GM21528 (cell line): ENCODE data around the gene ATP13A2.

Experiments
- ATAC-seq: cut with Tn5 transposase; IDR thresholded peaks from one replicate; pipeline ENCODE4 v1.9.1; 2021; ENCODE audit warnings: mild to moderate bottlenecking, moderate library complexity; ENCODE audit not compliant: unreplicated experiment, low FRiP score

ATP13A2 gene

DNA sequence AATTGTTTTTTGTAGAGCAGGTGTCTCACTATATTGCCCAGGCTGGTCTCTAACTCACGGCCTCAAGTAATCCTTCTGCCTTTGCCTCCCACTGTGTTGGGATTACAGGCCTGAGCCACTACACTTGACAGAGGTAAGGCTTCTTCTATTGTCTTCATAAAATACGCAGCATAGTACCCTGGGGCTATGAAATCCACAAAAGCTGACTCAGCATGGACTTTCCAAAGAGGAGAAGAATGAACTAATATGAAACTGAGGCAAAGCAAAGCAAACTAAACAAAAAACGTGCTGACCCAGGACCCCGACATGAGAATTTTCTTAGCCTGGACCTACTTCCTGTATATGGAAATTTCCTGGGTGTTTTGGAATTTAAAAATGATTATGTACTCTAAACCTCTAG, 18.5 kb upstream of the ATP13A2 start:
- ATAC-seq: no peak

DNA sequence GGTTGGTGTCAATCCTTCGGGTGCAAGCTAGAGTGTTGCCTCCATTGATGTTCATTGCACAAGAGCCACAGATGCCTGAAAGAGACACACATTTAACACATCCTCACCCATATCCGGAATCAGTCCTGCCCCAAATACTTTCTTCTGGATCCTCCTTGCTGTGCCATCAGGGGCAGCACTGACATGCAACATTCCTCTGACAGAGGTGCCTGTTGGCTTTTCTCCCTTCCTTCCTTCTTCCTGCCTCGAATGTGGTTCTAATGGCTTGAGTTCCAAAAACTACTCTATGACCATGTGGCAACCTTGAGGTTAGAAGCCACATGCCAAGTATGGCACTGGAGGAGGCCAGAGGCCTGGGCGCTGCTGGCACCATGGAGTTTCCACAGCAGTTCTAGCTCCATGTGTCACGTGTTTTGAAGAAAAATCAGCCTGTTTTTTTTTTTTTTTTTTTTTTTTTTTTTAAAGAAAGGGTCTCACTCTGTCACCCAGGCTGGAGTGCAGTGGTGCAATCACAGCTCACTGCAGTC, 17.0 kb upstream of the ATP13A2 start:
- no peak for ATAC-seq

DNA sequence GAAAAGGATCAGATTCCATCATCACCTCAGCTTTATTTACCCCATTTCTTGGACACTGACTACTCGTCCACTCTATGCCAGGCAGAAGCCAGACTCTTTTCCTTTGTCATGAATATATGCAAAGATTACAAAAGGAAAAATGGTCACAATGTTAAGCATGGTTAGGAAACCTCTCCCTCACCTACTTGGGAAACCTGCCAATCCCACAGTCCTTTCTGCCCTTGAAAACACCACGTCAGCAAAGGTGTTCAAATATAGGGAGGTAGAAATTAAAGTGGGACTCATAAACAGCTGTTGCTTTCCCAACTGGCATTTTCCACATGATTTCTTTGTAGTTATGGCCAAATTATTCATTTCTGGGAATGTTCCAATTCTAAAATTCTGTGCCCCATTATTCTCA, 16.2 kb upstream of the ATP13A2 start:
- no peak for ATAC-seq

DNA sequence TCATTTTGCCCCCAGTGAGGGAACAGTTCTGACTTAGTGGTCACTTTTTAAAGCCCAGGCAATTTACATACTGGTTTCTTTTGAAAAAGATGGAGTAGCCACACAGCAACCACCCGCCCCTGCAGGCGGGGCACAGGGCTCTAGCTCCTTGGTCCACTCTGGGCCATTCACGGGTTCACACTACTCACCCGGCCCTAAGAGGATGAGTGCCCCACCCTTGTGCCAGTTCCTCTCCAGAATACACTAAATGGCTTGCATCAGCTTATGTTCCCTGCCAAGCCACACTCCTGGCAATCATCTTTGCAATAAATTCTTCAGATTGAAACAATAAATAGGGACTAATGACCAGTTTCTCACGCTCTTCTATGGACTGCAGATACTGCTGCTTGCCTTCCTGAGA, 15.7 kb upstream of the ATP13A2 start:
- no peak for ATAC-seq

DNA sequence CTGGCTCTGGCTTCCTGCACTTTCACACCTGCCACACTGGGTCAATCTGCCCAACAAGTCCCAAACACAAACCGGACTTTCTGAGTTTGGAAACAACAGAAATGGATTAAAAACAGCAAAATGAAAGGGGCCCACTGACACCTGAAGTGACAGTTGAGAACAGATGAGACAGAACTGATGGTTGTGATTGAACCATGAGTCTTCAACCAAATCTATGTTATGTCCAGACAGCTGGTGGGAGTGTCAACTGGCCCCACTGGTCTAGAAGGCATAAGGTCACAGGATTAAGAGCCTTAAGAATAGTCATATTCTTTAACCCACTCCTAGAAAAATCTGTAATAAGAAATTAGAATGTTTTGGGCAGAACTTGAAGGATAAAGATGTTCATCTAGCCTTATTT, 13.0 kb upstream of the ATP13A2 start:
- no peak for ATAC-seq

DNA sequence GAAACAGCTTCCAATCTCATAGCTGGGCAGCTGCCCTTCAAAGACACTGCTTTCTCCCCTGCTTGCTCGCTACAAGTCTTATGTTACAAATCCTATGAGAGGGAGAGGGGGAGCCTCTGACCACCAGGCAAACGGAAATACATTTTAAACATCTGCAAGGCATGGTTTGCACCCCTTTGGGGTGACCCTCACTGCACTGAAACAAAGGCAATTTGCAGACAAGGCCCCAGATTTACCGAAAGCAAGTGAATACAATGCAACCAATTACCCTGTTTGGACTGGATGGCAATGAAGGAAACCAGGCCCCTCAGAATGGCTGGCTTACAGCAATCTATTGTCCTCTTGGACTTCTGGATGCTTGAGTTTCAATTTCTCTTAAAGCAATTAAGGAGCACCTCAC, 11.8 kb upstream of the ATP13A2 start:
- no peak for ATAC-seq

DNA sequence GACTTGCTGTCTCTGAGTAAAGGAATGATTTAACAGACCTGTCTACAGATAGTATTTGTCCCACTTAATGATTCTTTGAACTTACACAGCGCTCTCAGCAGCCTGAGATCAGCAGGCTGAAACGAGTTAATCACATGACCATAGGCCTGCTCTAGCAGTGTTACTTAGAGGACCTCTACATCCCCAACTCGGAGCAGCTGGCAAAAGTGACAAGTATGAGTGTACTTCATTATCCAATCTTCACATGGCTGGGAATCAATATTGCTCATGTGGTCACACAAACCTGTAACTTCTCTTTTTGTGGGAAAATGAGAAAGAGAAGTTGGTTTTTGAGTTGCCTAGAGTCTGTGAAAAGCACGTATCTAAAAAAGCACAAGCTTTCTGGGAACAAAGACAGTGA, 11.4 kb upstream of the ATP13A2 start:
- no peak for ATAC-seq

DNA sequence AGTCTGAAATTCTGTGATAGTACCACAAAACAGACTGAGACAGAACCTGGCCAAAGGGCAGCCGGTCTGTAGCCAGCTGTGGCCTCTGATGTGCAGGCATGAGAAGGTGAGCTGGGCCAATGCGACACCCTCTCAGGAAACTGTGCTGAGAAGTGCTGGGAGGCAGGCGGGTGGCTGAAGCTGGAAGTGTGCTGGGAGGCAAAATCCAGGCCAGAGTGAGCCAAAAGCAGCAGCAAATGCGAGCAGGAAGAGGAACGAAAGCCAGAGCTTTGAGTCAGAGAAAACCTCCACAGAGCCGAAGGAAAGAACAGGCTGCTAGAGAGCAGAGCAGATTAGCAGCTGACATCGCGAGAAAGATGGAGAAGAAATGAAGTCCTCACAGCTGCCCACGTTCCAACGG, 10.2 kb upstream of the ATP13A2 start:
- no peak for ATAC-seq

DNA sequence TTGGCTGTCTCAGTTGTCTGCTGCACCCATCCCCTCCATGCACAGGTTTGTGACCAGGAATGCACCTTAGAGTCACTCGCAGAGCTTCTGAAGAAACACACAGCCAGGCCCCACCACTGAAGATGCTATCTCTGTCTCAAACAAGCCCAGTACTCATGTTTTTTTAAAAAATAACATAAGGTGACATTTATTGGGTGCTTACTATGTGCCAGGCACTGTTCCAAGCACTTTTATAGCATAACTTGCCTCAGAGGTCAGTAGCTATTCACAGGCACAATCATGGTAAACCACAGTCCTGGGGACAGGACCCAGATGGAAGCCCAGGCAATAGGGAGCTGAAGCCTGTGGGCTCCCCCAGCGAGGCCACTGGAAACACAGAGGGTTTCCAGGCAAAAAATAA, 8.8 kb upstream of the ATP13A2 start:
- ATAC-seq: no peak

DNA sequence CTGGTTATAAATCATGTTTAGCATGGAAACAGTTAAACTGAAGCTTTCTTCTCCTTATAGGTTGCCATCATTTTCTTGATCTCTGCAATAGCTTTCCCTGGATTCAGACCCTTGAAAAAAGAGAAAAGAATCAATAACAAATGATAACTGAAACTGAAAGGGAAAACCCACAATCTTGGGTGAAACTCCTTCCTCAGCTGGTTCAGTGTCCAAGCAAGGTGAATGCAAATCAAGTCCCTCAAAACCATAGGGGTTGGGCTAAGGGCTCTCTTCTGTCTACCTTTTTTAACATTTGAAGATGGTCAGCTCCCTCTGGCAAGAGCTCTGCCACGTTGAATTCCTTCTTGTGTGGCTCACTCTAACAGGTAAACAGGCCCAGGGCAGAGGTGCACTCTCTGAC, 7.1 kb upstream of the ATP13A2 start:
- no peak for ATAC-seq

DNA sequence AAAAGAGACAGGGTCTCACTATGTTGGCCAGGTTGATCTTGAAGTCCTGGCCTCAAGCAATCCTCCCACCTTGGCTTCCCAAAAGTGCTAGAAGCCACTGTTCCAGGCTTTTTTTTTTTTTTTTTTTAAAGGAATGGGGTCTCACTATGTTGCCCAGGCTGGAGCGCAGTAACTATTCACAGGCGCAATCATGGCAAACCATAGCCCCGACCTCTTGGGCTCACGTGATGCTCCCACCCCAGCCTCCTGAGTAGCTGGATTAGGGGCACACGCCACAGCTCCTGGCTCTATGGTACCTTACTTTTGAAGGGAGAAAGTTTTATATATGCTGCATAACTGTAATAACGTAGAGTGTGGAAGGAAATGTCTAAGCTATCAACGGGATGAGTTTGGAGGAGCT, 5.7 kb upstream of the ATP13A2 start:
- no peak for ATAC-seq

DNA sequence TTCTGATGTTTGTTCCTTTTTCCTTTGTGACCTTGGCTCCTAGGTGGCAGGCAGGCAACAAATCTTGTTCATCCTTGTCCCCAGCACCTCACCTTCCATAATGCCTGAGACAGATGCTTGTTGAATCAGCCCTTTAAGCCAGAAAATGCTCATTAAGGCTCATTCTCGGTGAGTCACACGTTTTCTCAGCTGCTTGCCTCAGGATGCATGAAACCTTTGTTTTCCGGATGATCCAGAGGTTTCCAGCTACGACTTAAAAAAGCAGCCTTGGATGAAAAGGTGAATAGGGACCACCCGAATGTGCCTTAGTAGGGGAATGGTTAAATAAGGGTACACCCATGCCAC, 4.6 kb upstream of the ATP13A2 start:
- ATAC-seq: no peak

DNA sequence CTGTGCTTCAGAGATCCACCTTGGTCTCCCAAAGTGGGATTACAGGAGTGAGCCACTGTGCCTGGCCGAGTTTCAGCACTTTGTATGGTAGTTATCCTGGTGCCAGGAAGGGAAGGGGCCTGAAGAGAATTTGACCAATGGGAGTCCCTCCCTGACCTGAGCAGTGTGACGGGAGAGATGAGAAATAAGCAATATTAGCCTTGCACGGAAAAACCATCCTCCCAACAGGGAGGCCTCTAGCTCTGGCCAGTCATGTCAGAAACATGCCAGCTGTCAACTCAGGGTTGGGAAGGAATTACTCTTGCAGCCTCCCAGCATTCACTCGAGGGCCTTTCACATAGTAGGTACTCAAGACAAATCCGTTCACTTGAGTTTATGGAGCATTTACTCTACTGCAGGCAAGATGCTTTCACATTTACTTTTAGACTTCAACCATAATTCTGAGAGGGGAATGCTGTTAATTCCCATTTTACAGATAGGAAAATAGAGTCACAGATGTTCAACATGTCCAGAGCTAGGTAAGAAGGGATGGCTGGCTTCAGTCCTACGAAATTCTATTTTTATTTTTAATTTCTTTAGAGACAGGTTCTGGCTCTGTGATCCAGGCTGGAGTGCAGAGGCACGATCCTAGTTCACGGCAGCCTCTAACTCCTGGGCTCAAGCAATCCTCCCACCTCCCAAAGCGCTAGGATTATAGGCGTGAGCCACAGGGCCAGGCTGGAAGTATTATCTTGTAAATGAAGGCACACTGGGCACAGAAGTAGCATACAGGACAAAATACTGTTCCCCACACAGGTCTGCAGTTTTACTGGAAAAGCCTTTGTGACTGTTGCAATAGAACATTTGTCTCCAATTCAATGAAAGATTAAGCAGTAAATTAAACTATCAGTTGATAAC, 3.2 kb upstream of the ATP13A2 start:
- ATAC-seq: no peak

DNA sequence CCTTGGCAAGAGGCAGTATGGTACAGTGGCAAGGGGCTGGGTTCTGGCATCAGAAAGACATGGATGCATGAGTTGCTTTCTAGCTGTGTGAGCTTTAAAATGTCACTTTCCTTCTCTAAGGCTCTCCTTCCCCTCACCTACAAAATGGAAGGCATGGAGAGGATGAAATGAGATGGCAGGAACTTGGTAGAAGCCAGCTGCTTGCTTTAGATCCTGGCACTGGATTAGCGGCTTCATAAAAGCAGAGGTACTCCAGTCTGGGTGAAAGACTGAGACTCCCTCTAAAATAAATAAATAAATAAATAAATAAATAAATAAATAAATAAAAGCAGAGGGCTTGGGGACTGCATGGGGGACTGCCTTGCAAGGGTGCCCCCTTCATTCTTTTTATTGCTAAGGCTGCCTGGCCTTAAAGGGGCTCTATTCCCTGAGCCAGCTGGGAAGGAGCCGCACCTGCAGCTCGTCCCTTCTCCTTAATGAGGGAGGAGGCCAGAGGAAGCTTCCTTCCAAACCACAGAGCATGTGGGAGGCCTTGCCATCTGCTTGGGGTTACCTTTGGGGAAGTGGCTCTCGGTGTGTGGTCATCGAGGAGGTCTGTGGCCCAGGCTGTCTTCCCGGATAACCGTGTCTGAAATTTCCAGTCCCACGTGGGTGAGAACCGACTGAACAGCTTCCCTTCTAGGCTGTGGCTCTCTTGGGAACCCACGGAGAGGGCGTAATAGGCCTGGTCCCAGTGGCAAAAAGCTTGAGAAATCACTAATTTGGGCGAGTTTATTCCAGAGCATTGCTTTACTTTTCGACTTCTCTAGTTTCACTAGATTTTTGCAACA, 2.0 kb upstream of the ATP13A2 start:
- ATAC-seq: no peak

DNA sequence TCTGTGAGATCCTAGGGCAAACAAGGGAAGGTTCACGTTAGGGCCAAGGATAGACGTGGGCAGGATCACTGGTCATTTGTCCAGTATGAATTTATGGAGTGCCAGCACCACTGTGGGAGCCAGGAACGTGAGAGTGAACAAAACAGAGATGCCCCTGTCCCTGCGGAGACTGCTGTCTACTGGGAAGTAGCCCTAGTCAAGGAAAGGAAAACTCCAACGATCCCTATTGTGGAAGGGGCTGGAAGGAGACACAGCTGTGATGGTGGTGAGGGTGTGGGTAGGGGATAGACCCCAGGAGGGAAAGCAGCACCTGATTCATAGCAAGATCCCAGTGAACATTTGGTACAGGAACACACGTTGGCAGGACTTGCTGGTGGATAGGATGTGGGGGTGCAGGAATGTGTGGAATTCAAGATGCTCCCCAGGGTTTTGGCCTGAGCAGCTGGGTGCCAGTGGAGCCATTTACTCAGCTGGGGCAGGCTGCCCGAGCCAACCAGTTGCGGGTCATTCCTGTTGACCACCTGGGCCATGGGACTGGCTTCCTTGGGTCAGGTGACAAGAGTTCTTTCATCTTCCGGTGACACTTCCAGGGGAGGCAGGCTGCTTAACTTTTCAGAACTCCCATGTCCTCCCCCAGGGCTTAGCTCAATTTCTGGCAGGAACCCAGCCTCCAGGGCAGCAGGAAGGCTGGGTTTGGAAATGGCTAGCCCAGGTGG, 1.2 kb upstream of the ATP13A2 start:
- no peak for ATAC-seq

DNA sequence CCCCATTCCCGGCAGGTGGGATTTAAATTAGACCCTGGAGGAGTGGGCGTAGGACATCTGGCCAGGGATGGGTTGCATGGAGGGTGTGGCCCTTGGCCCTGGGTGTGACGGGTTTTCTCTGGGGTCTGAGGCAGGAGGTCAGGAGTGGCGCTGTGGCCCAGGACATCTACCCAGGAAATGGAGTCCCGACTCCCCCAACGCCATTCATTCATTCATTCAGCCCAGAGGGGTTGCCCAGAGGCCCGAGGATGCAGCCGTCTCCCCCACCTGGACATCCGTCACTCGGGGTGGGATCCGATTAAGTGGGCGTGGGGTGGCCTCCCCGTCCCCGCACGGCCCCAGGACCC, 663 bp downstream of the ATP13A2 start:
- ATAC-seq: peak; percentile 8

DNA sequence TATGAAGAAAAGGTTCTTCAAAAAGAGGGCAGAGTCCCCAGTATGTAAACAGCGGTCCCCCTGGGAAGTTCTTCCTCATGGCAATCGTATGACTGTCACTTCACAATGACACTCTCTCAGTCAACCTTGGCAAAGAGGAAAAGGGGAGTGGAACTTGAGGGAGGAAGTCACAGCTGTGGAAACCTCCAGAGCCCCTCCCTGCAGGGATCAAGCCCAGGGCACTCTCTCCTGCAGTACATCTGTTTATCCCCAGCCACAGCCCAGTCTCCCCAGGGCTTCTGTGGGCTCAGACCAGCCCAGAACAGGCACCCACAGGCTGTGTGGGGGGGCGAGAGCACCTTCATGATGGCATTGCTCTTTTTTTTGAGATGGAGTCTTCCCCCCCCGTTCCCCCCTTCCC, 2.0 kb downstream of the ATP13A2 start:
- no peak for ATAC-seq

DNA sequence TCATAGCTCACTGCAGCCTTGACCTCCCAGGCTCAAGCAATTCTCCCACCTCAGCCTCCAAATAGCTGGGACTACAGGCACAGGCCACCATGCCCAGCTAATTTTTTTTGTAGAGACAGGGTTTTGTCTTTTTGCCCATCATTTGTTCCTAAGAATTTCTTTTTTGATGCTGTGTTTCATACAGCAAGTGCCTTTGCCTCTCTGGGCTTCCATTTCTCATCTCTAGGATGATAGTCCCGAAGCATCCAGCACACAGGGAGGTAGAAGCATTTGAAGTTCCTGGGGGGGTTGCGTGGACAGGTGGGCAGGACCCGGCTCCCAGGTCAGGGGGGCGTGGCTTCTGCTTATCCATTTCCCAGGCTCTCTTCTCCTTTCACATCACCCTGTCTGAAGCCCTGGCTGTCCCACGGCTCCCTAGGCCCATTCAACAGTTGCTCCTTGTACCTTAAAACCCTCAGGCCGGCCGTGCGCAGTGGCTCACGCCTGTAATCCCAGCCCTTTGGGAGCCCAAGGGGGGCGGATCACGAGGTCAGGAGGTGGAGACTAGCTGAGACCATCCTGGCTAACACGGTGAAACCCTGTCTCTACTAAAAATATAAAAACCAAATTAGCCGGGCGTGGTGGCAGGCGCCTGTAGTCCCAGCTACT, 3.4 kb downstream of the ATP13A2 start:
- ATAC-seq: no peak

DNA sequence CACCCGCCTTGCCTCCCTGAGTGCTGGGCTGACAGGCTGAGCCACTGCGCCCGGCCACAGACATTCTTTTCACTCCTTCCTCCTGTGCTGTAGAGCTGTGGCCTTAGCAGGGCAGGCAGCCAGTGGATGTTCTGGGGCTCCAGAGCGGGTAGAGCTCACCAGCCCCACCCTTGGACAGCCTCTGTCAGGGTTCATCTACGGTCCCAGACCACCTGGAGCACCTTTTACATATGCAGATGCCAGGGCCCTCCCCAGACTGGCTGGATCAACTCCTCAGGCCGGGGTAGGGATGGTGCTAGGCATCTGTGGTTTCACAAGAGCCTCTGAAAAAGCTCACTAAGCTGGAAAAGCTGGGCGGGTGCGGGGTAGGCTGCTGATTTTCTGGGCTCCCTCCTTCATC, 4.6 kb downstream of the ATP13A2 start:
- no peak for ATAC-seq

DNA sequence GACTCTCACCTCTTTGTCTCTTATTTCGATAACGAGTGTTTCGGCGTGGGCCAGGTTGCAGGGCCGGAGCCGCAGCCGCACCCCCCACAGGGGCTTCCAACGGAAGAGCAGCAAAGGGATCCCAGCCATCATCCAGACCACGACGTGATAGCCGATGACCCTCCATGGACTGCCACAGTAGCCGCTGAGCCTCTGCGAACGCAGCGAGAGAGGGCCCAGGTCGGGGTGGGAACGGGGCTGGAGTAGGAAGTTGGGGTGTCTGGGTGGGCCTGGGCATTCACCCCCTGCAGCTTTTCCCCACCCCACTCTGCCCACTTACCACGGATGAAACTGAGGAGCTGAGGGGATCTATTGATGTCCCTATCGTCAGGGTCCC, 6.4 kb downstream of the ATP13A2 start:
- no peak for ATAC-seq
